Ishikawa (cell line): Measurements from ENCODE around the gene CNNM4.

Source experiments
- CEBPB ChIP-seq: IDR thresholded peaks from 2 replicates; pipeline ENCODE4 v1.6.1; 2012
- CREB1 ChIP-seq: IDR thresholded peaks from 2 replicates; pipeline ENCODE4 v1.6.1; 2012; ENCODE audit warnings: low read depth
- EGR1 ChIP-seq: IDR thresholded peaks from 2 replicates; pipeline ENCODE4 v1.6.1; 2012
- EP300 ChIP-seq: IDR thresholded peaks from 2 replicates; pipeline ENCODE4 v1.6.1; 2012; ENCODE audit warnings: borderline replicate concordance
- FOXM1 ChIP-seq: IDR thresholded peaks from 2 replicates; pipeline ENCODE4 v1.6.1; 2012; ENCODE audit warnings: low read depth, borderline replicate concordance
- MAX ChIP-seq: IDR thresholded peaks from 2 replicates; pipeline ENCODE4 v1.6.1; 2012
- RAD21 ChIP-seq: IDR thresholded peaks from 2 replicates; pipeline ENCODE4 v1.6.1; 2012; ENCODE audit warnings: low read depth
- REST ChIP-seq: IDR thresholded peaks from 2 replicates; pipeline ENCODE4 v1.6.1; 2012; ENCODE audit warnings: low read depth, mild to moderate bottlenecking
- TAF1 ChIP-seq: IDR thresholded peaks from 2 replicates; pipeline ENCODE4 v1.6.1; 2012; ENCODE audit warnings: low read depth, mild to moderate bottlenecking
- TCF12 ChIP-seq: IDR thresholded peaks from 2 replicates; pipeline ENCODE4 v1.6.1; 2012; ENCODE audit warnings: low read depth
- TEAD4 ChIP-seq: IDR thresholded peaks from 2 replicates; pipeline ENCODE4 v1.6.1; 2012
- YY1 ChIP-seq: IDR thresholded peaks from 2 replicates; pipeline ENCODE4 v1.6.1; 2012; ENCODE audit warnings: low read depth
- ZBTB7A ChIP-seq: IDR thresholded peaks from 2 replicates; pipeline ENCODE4 v1.6.1; 2012; ENCODE audit warnings: low read depth

GRCh38 chr2:96800061-96801004 lies 39.6 kb downstream of the CNNM4 start:
- TF ChIP-seq TCF12 (no peak), MAX (no peak), FOXM1 (no peak), REST (no peak), CEBPB (no peak), EP300 (no peak), RAD21 (no peak), TAF1 (no peak), ZBTB7A (no peak), YY1 (no peak), TEAD4 (no peak), EGR1 (no peak), CREB1 (no peak)
